Stimulated activated CD4-positive, alpha-beta T cell treated with anti-CD3 and anti-CD28 coated beads, Interleukin-2, amount 100 ng/mL, for 48 hours (primary cell): Measurements from ENCODE around the gene STAB1.

ENCODE experiments used
- DNase-seq, 2 donors: peaks; one replicate each; pipeline ENCODE4 v3.0.0-alpha.2; 2020

Gene STAB1, protein sequence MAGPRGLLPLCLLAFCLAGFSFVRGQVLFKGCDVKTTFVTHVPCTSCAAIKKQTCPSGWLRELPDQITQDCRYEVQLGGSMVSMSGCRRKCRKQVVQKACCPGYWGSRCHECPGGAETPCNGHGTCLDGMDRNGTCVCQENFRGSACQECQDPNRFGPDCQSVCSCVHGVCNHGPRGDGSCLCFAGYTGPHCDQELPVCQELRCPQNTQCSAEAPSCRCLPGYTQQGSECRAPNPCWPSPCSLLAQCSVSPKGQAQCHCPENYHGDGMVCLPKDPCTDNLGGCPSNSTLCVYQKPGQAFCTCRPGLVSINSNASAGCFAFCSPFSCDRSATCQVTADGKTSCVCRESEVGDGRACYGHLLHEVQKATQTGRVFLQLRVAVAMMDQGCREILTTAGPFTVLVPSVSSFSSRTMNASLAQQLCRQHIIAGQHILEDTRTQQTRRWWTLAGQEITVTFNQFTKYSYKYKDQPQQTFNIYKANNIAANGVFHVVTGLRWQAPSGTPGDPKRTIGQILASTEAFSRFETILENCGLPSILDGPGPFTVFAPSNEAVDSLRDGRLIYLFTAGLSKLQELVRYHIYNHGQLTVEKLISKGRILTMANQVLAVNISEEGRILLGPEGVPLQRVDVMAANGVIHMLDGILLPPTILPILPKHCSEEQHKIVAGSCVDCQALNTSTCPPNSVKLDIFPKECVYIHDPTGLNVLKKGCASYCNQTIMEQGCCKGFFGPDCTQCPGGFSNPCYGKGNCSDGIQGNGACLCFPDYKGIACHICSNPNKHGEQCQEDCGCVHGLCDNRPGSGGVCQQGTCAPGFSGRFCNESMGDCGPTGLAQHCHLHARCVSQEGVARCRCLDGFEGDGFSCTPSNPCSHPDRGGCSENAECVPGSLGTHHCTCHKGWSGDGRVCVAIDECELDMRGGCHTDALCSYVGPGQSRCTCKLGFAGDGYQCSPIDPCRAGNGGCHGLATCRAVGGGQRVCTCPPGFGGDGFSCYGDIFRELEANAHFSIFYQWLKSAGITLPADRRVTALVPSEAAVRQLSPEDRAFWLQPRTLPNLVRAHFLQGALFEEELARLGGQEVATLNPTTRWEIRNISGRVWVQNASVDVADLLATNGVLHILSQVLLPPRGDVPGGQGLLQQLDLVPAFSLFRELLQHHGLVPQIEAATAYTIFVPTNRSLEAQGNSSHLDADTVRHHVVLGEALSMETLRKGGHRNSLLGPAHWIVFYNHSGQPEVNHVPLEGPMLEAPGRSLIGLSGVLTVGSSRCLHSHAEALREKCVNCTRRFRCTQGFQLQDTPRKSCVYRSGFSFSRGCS (N-terminal part only)

GRCh38 chr3:52494886-52495495 is at the start of gene STAB1:
TSS of gene STAB1 (plus strand) at chr3:52495338. CDS start at chr3:52495414, 76 bp downstream.
- DNase-seq, result no peak

DNA sequence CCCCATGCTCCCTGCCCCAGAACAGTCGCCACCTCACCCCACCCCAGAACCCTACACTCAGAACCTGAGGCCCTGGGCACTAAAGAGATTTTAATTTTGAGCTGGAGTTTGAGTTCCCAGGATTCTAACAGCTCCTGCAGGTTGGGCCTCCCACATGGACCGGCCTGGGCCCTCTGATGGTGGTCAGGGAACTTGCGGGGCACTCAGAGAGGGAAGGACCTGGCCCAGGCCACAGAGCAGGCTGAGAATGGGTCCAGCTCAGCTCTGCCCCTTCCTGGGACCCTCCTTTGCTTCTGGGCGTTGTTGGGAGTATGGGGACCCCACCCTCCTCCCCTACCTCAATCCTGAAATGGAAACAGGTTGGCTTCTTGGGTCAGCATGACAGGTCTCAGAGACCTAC is 49.1 kb upstream of the STAB1 start:
- DNase-seq, result no peak

GRCh38 chr3:52446631-52447511 is 48.3 kb upstream of the STAB1 start:
- DNase-seq, result peak; percentile 75 to 77

GRCh38 chr3:52447512-52448355 is 47.4 kb upstream of the STAB1 start:
- DNase-seq, result no peak

GRCh38 chr3:52450489-52451236 is 44.5 kb upstream of the STAB1 start:
- DNase-seq, result no peak

DNA sequence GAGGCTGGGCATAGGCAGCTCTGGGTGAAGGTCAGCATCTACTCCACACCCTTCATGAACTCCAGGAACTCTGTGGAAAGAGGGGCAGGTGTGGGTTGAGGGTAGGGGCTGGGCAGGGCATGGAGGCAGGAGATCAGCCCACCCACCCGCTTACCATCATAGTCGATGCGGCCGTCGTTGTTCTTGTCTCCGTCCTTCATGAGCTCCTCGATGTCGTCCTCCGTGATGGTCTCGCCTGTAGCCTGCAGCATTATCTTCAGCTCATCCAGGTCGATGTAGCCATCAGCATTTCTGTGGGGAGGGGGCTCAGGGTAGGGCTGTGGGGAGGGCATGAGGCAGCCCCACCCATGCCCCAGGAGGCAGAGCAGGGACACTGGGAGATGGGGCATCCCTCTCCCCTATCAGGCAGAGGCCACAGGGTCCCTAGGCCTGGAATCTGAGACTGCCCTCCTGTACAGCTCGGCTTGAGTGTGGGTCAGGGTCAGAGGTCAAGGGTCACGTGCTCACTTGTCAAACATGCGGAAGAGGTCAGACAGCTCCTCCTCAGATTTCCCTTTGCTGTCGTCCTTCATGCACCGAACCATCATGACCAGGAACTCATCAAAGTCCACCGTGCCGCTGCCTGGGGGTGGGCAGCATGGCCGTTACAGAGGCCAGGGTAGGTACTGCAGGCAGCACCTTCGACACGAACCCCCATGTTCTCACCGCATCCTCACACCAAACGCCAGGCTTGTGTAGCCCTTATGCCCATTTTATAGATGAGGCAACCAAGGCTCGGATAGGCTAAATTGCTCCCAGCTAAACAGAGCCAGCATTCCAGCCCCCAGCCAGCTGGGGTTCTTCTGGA is 43.7 kb upstream of the STAB1 start:
- DNase-seq, result no peak

- no peak for DNase-seq
These were observed 43.0 kb upstream of the STAB1 start for GRCh38 chr3:52452126-52452525.

DNA sequence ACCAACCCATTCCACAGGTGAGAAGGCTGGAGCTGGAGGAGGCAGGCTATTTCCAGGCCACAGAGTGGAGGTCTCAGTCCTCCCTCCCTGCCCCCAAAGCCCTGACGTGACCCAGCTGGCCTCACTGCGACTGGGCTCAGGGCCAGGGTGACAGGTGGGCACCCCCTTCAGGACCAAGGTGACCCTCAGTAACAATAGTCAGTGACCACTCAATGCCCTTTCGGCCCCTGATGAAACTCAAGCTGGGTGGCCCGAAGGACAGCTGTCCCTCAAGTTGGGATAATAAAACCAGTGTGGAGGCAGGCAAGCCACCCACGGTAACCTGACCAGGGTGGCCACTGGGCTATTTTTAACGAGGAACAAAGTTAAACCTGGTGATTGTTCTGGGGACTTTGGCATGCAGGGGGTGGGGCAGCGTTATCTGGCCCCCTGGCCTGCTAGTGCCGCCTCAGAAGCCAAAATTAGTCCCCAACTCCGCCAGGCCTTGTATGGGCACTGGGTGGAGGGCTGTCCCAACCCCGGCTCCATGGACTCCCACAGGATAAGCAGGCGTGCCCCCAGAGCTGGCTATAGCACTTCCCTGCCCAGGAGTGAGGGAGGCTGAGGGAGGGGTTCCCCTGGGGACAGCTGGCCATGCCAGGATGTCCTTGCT is 42.4 kb upstream of the STAB1 start:
- no peak for DNase-seq

- DNase-seq, result no peak
These were observed 41.5 kb upstream of the STAB1 start, which contains the start of gene TNNC1 for GRCh38 chr3:52453496-52454249. TSS of gene TNNC1 (minus strand) at chr3:52454041. CDS start at chr3:52454015, 26 bp downstream.

- no peak for DNase-seq
These were observed 40.7 kb upstream of the STAB1 start for GRCh38 chr3:52454250-52454937.

DNA sequence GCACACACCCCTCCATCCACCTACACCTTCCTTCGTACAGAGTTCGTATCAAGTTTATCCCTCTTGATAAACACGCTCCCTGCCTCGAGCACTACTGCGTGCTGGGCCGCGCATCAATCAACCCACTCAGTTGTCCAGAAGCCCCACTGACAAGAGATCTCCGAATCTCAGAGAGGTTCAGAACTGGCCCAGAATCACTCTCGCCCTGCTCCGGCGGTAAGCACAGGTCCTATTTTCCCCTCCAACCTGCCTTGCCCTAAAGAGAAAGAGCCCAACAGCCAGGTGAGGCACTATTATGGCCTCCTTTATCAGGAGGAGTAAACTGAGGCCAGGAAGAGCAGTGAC is 40.2 kb upstream of the STAB1 start:
- no peak for DNase-seq

- DNase-seq, result peak; percentile 99
These were observed 39.6 kb upstream of the STAB1 start, which contains the start of gene NISCH for GRCh38 chr3:52455283-52456168. TSS of gene NISCH (plus strand) at chr3:52455604. CDS start at chr3:52455642, 38 bp downstream.

DNA sequence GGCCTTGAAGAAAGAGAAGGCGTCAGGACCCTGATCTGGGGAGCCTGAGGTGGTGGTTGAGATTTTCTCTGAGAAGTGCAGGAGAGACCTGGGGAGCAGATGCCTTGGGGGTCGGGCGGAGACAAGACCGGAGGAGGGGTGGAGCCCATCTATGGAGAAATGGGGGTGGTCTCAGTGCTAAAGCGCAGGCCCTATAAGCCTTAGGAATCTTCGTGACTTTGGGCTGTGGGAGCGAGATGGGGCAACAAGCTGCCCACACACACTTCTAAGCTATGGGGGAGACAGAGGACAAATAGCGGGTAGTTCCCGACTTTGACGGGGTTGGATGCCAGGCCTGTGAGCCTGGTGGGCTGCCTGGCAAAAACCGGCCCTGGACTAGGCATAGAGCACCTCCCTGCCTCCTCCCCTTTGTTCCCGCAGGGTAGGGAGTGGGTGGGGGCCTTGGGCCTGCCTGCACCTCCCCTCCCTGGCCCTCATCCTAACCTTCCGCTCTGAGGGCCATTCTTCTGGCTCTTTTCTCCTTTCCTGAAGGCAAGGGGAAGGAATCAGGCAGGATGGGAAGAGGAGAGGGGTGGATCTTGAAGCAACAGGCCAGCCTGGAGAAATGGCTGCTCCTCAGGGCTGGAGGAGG is 38.9 kb upstream of the STAB1 start:
- no peak for DNase-seq

- DNase-seq, result no peak
These were observed 38.3 kb upstream of the STAB1 start for GRCh38 chr3:52456800-52457183.
